A673 (cell line): ENCODE data around the gene EXOC4.

ENCODE experiments used
- CTCF ChIP-seq: fragments of 300-800, 200-600 bp; sonication (generic); conservative IDR thresholded peaks from 2 replicates; pipeline ENCODE4 v1.5.1; 2017; ENCODE audit warnings: low read depth, mild to moderate bottlenecking, antibody characterized with exemption, low read length, moderate library complexity, mixed read lengths
- EZH2 ChIP-seq: fragments of 200-600 bp; sonication (generic); IDR thresholded peaks from 2 replicates; pipeline ENCODE4 v1.6.1; 2017; ENCODE audit warnings: borderline replicate concordance, low read depth, mild to moderate bottlenecking, mixed read lengths, antibody characterized with exemption, low read length; ENCODE audit not compliant: poor library complexity, severe bottlenecking

GRCh38 chr7:133987582-133987981 lies 734.7 kb downstream of the EXOC4 start:
- TF ChIP-seq CTCF, result no peak
- no peak for TF ChIP-seq EZH2
